IPS-18c (cell line): ENCODE data around the gene PAOX.

Experiments used
- H3K4me3 ChIP-seq: 2 replicates; pipeline ENCODE4 v1.7.0; 2013; ENCODE audit warnings: low read depth, mild to moderate bottlenecking, low read length, moderate library complexity; ENCODE audit not compliant: insufficient read depth
- H3K9me3 ChIP-seq: one replicate; pipeline ENCODE4 v1.6.1; 2013; ENCODE audit warnings: mild to moderate bottlenecking, low read length, moderate library complexity; ENCODE audit not compliant: control insufficient read depth, insufficient read depth

PAOX gene

DNA sequence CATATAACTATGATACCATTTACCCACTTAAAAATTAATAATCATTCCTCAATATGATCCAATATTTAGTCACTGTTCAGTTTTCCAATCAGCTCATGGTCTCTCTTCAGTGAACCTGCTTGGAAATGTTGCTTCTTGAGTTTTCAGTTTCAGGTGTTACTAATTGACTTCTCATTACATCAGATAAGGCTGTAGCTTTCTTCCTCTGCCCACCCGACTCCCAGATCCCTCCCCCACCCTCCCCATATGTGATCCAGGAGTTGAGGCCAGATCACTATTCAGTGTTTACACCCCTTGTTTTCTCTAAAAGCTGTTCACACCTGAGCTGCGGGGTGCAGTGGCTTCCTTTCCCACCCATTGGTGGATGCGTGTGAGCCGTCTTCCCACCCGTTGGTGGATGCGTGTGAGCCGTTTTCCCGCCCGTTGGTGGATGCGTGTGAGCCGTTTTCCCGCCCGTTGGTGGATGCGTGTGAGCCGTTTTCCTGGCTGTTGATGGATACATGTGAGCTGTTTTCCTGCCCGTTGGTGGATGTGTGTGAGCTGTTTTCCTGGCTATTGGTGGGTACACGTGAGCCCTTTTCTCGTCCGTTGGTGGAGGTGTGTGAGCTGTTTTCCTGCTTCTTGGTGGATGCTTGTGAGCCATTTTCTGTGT, 11.7 kb downstream of the PAOX start:
- H3K4me3 ChIP-seq: no peak overlapping the region

DNA sequence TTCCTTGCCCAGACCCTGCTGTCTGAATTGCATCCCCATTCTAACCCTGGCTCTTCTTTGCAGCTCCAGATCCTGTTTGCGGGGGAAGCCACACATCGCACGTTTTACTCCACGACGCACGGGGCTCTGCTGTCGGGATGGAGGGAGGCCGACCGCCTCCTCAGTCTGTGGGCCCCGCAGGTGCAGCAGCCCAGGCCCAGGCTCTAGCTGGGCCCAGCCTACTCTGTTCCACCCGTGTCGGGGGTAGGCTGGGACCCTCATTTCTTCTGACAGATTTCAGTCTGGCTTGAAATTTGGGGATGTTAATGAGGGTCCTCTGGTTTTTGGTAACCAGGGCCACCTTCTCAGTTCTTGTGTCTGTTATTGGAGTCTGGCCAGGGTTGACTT, 12.2 kb downstream of the PAOX start:
- Histone ChIP-seq H3K4me3 (no peak overlapping the region), H3K9me3 (peaks cover 2% of the 10 kb centered on the region)

More for the DNA sequence above, 11.7 kb downstream of the PAOX start:
- H3K9me3 ChIP-seq: peaks cover 2% of the 10 kb centered on the region

DNA sequence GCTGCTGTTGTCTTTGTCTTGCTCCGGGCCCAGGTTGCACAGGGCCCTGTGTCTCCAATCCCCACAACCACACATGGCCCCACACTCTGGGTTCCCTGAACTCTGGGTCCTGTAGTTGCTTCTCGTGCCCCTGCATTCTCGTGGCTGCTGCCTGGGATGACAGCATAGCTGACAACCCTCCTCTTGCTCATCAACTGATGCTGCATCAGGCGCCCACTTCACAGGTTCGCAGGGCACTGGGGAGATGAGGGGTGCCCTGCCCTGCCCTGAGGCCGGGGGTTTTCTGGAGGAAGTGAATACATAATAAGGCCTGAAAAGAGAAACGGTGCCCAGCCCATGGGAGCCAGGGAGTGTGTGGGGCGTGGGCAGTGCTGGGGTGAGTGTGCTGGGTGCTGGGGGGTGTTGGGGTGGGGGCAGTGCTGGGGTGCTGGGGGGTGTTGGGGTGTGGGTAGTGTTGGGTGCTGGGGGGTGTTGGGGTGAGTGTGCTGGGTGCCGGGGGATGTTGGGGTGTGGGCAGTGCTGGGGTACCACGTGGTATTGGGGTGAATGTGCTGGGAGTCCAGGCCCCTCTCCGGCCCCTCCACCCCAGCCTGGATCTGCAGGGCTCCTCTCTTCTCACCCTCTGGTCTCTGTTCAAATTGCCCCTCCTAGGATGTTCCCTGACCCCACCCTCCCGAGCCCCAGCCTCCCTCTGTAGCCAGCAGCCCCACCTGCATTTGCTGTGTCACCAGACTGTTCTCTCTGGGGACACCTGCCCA, 12.9 kb downstream of the PAOX start:
- Histone ChIP-seq H3K9me3 (peaks cover 2% of the 10 kb centered on the region), H3K4me3 (no peak overlapping the region)

DNA sequence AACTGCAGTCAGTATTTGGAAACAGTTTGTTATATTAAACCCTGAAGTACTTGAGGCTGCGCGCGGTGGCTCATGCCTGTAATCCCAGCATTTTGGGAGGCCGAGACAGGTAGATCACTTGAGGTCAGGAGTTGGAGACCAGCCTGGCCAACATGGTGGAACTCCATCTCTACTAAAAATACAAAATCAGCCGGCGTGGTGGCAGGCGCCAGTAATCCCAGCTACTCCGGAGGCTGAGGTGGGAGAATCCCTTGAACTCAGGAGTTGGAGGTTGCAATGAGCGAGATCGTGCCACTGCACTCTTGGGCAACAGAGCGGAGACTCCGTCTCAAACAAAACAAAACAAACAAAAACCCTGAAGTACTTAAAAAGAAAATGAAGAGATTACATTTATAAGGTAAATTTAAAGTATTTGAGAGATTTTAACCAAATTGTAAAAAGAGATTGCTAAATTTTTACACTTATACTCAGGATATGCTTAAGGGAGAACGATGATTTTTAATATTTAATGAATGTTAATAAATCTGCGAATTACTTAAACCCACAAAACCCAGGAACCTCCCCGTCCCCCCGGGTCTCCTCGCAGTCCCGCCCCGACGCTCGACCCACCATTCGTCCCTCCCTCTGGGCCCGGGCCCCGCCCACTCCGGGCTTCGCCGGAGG, 14.5 kb downstream of the PAOX start:
- H3K9me3 ChIP-seq: peaks cover 2% of the 10 kb centered on the region
- peak overlapping the region; percentile 97; the same call in 1 of the 2 replicates for H3K4me3 ChIP-seq

DNA sequence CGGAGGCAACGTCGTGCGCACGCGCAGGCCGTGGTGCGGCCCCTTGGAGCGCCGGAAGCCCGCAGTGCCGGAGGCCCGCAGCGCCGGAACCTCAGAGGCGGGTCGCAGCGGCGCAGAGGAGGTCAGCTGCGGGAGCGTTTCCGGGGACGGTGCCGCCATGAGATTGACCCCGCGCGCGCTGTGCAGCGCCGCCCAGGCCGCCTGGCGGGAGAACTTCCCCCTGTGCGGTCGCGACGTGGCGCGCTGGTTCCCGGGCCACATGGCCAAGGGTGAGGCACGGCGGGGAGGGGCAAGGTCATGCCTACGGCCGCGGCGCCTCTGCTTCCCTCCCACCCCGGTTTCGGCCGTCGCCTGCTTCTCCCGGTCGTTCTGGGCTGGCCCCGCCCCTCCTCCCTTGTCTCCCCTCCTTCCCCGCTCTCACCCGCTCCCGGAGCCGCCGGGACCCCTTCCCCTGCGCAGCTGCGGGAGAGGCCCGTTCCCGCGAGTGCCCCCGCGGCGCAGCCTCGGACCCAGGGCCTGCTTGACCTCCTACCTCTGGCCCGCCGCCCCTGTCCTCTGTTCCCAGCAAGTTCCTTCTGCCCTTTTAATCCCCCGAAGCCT, 15.1 kb downstream of the PAOX start, which contains the start of gene MTG1:
Gene MTG1 (plus strand): TSS at position 94 of the 600 bp plus-strand sequence. CDS start 64 bp downstream, at position 158.
- peak within 1 kb of the TSS; percentile 97 for H3K4me3 ChIP-seq

DNA sequence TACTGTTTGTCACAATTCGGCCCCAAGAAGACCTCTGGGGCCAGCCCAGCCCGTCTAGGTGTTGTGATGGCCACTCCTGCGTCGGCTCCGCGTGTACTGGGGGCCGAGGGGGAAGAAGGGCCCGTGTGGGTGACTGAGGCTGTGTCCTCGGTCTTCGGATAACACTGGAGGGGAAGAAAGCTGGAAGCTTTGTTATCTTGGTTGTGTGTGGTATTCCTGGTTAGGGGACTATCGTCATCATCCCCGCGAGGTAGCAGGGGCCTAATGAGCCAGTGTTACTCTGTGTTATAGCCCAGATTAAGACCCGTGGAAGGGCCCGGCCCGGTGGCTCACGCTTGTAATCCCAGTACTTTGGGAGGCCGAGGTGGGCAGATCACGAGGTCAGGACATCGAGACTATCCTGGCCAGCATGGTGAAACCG, 15.7 kb downstream of the PAOX start:
- peaks cover 2% of the 10 kb centered on the region for H3K9me3 ChIP-seq
- peak overlapping the region; percentile 97 for H3K4me3 ChIP-seq

More for the DNA sequence above, 15.1 kb downstream of the PAOX start, which contains the start of gene MTG1:
- peaks cover 2% of the 10 kb centered on the region for H3K9me3 ChIP-seq

DNA sequence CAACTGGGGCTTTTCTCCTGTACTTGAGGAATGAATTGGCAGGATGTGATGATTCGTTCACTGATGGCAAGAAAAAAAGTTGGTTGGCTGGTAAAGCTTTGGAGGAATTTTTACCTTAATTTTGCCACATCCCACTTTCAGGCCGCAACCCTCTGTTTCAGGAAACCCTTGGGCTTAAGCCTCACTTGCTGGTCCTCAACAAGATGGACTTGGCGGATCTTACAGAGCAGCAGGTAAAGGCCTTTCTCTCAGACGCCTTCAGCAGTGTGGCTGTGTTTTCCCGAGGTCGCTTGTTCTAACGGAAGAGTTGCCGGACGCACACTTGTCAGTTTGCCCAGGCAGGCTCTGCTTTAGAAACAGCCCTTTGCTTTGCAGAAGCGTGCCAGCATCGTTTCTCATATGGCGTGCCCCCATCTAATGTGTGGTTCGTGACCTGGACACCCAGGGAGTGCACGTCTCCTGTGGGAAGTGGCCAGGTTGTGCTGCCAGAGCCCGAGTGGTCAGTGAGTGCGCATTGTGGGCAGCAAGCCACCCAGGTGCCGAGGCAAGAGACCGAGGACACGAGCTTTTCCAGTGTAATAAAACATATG, 17.1 kb downstream of the PAOX start:
- Histone ChIP-seq H3K4me3 (no peak overlapping the region), H3K9me3 (peaks cover 2% of the 10 kb centered on the region)

DNA sequence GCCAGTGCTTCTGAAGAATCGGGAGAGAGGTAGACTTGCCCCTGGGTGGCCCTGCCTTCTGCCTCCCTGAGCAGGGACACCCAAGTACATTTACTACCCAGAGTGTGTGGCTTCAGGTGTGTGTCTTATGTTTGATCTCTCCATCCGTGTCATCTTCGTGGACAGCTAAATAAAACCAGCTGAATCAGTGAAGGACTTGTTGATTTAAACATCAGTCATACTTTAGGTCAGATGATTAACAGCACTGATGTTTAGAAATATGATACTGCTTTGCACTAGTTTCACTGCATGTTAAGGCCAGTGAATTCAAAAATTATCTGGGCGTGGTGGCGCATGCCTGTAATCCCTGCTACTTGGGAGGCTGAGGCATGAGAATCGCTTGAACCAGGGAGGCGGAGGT, 18.9 kb downstream of the PAOX start:
- H3K4me3 ChIP-seq: no peak overlapping the region
- peaks cover 2% of the 10 kb centered on the region for H3K9me3 ChIP-seq

DNA sequence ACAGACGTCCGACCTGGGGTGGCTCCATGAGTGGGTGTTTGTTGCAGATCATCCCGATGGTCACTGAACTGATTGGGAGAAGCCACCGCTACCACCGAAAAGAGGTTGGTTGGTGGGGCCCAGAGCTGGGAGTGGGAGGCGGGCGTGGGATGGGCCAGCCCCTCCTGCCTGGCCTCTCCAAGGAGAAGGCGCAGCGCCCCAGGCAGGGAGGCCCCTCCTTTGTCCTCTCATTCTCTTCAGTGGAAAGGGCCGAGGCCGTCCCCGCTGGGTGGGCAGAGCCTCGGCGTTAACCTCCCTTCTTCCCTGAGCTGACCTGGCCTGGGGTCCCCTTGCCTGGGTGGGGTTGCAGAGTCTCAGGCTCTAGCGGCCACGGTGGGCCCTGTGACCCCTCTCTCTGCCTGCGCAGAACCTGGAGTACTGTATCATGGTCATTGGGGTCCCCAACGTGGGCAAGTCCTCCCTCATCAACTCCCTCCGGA, 20.1 kb downstream of the PAOX start:
- Histone ChIP-seq H3K9me3 (peaks cover 2% of the 10 kb centered on the region), H3K4me3 (no peak overlapping the region)

DNA sequence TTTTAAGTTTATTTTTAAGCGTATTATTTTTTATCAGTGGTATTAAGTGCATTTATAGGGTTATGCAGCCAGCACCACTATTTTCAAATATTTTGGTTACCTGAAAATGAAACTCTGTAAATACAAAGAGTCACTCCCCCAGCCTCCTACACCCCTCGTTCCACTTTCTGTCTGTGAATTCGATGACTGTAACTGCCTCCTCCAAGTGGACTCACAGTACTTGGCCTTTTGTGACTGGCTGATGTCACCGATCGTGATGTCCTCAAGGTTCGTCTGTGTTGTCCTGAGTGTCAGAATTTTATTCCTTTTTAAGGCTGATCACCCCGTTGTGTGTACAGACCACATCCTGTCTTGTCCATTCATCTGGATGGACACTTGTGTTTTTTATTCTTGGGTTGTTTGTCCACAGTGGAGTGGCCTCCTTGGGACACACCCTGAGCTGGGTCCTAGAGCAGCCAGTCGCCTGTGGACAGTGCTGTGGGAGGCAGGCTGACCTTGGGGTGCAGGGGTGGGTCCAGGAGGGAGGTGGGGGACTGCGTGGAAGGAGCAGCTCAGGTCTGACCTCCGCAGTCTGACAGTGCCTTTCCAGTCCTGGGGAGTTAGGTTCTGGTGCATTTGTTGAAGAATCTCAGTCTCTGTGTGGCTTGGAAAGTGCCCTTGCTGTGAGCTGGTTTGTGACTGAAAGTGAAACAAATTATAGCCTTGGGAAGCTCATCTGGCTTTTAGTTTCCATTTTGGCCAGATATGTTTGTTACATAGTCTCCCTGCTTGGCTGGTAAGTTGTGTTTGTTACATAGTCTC, 21.8 kb downstream of the PAOX start:
- no peaks in the 10 kb centered on the region for H3K9me3 ChIP-seq

DNA sequence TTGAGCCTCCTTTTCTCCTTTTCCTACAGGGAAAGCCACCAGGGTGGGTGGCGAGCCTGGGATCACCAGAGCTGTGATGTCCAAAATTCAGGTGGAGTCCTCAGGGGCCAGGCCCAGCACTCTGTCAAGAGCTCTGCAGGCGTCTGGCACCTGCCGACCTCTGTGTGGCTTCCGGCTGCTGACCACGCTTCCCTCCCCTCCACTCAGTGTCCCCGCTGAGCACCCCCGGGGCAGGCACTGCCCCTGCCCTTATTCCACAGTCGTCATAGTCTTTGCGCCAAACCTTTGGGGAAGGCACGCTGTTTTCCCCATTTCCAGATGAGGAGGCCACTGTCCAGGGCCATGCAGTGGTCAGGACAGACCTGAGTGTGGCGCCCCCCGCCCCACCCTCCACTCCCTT, 22.4 kb downstream of the PAOX start:
- Histone ChIP-seq H3K9me3 (no peaks in the 10 kb centered on the region), H3K4me3 (no peak overlapping the region)

More for the DNA sequence above, 21.8 kb downstream of the PAOX start:
- H3K4me3 ChIP-seq: no peak overlapping the region

DNA sequence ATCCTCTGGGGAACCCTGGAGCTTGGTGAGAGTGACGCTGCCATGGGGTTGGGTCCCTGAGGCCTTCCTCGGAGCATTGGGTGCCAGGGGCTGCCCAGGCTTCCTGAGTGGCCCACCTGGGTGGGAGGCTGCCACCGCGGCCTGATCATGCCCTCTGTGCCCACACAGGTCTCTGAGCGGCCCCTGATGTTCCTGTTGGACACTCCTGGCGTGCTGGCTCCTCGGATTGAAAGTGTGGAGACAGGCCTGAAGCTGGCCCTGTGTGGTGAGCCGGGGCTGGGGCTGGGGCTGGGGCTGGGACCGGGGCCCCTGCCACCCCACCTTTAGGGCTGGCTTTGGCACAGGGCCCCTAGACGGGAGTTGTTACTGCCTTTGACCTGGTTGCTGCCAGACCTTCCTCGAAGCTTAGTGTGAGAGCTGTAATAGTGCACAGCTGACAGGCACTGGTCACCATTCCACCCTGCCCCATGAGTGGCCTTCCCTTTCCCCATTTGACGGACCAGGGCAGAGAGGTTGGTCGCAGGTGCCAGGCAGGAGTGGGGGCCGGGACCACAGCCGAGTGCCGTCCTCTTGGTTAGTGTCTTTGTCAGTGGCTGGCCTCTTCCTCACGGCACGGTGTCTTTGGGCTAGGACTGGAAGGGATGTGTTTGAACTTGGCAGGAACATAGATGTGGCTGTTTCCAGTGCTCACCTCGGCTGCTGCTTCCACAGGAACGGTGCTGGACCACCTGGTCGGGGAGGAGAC, 23.1 kb downstream of the PAOX start:
- Histone ChIP-seq H3K4me3 (no peak overlapping the region), H3K9me3 (no peaks in the 10 kb centered on the region)

DNA sequence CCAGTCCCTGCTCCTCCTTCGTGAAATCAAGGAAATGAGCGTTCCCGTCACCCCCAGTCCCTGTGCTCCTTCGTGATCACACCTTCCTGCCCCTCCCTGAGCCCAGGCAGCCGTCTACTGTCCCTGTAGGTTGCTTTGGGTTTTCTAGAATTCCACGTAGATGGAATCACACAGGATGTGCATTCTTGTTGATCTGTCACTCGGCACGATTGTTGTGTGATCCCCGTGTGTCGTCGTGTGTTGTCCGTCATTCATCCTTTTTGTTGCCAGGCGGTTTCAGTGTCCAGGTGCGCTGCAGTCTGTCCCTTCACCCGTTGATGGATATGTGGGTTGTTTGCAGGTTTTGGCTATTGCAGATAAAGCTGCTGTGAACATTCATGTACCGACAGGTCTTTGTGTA, 24.3 kb downstream of the PAOX start:
- Histone ChIP-seq H3K9me3 (no peaks in the 10 kb centered on the region), H3K4me3 (no peak overlapping the region)

DNA sequence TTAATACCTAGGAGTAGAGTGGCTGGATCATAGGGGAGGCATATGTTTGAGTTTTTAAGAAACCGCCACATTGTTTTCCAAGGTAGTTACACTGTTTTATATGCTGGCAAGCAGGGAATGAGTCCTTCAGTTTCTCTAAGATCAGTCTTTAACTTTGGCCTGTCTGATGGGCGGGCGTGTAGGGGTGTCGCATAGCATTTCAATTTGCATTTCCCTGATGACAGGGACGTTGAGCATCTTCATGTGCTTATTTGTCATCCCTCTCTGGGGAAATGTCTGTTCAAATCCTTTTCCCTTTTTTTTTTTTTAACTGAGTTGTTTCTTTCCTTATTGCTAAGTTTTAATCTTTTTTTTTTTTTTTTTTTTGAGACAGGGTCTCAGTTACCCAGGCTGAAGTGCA, 24.7 kb downstream of the PAOX start:
- H3K9me3 ChIP-seq: no peaks in the 10 kb centered on the region

DNA sequence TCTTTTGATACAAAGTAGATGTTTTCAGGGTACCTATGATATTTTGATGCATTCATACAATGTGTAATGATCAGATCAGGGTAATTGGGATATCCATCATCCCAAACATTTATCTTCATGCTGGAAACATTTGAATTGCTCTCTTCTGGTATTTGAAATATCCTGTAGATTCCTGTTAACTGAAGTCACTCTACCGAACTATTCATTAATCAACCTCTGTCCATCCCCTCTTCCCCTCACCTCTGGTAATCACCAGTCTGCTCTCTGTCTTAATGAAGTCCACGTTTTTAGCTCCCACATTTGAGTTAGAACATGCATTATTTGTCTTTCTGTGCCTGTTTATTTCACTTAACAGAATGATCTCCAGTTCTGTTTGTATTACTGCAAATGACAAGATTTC, 26.2 kb downstream of the PAOX start:
- H3K9me3 ChIP-seq: no peaks in the 10 kb centered on the region

More for the DNA sequence above, 24.7 kb downstream of the PAOX start:
- H3K4me3 ChIP-seq: no peak overlapping the region

More for the DNA sequence above, 26.2 kb downstream of the PAOX start:
- H3K4me3 ChIP-seq: no peak overlapping the region
